HG03025 (cell line): Measurements from ENCODE around the gene ARNT2.

Source experiments
- ATAC-seq: cut with Tn5 transposase; IDR thresholded peaks from one replicate; pipeline ENCODE4 v1.9.1; 2021; ENCODE audit warnings: mild to moderate bottlenecking, moderate library complexity; ENCODE audit not compliant: unreplicated experiment, low FRiP score

The ARNT2 gene

DNA sequence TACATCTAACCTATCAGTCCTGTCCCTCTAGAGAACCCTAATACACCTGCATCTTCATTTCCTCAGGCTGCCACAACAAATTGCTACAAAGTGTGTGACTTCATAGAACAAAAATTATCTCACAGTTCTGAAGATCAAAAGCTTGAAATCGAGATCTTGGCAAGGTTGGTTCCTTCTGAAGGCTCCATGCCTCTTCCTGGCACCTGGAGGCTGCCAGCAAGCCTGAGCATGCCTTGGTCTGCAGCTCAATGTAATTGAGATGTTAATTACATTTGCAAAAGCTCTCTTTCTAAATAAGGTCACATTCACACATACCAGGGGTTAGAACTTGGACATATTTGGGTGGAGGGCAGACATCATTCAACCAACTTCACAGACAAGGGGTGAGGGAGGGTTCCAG lies 204.5 kb downstream of the ARNT2 start:
- ATAC-seq = no peak

GRCh38 chr15:80609091-80609490 lies 204.9 kb downstream of the ARNT2 start:
- ATAC-seq = no peak

DNA sequence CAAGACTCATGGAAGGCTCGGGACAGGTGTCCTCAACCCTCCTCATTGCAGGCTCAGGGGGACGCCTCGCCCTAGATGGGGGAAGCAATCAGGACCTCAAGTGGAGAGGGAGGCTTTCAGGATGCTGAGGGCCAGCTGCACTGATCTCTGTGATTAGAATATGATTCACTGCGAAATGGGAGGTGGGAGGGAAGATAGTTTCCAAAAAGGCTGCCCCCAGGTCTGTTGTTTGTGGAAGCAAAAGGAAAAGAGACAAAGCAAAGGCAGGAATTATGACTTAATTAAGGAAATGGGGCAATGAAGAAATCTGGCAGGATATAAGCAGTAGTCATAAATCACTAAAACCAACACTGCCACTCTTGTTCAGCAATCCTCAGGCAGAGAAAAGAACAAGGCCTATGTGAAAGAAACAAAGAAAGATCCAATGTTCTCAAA lies 205.3 kb downstream of the ARNT2 start:
- no peak for ATAC-seq

DNA sequence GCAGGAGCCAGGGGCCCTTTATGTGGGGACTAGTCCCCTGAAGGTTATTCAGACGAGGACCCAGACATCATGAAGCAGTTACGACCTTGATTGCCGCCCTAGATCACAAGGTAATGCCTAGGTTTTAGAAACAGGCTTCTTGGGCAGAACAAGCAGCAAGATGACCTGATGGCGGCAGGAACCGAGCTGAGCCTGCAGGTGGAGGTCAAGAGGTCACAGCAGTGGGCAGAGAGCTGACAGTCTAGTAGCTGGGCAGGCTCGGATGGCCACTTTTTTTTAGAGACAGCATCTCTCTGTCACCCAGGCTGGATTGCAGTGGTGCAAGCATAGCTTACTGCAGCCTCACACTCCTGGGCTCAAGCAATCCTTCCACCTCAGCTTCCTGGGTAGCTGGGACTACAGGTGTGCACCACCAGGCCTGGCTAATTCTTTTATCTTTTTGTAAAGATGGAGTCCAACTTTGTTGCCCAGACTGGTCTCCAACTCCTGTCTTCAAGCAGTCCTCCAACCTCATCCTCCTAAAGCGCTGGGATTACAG lies 207.4 kb downstream of the ARNT2 start:
- no peak for ATAC-seq

DNA sequence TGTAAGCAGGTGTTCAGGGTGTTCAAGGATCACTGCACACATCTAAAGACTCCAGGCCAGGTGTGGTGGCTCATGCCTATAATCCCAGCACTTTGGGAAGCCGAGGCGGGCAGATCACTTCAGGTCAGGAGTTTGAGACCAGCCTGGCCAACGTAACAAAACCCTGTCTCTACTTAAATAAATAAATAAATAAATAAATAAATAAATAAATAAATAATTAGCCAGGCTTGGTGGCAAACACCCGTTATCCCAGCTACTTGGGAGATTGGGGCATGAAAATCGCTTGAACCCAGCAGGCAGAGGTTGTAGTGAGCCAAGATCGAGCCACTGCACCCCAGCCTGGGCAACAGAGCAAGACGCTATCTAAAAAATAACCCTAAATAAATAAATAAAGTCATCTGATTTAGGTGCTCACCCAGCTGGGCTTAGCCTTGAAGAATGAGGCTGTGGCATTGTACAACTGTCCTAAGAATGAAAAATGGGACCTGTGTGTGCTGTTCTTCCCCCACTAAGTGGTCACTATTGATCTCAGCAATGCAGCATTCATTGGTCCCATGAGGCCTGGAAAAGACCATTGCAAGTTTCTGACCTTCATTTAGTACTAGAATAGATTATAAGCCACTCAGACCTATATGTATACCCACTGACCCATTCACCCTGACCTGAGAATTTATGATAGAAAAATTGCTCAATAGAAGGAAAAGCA lies 208.1 kb downstream of the ARNT2 start:
- ATAC-seq = no peak

GRCh38 chr15:80613762-80614365 lies 209.7 kb downstream of the ARNT2 start:
- no peak for ATAC-seq

DNA sequence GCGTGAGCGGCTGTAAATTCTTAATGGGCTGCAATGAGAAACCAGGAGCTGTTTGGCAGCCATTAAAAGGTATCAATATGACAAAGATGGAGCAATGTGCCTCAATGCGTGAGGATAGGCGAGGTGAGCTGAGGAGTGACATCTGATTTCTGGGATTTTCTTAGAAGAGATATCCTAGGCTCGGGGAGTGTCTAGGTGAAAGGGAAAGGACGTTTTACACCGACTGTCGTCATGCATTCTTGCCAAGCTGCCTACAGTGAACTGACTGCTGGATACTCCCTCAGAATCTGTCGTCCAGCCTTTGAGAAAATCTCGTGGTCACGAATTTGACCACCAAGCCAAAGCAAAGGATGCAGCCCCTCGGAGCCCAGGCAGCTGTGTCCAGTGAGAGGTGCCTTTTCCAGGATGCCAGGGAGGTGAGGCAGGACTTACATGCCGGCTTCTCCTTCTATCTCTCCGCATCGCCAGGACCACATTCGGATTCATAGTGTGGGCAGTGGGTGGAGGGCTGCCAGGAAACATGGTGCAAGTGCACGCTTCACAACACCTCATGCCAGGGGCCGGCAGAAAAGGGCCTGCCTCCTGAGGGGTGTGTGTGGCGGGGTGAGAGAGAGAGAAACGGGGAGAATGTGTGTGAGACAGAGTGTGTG lies 210.7 kb downstream of the ARNT2 start:
- ATAC-seq = no peak

DNA sequence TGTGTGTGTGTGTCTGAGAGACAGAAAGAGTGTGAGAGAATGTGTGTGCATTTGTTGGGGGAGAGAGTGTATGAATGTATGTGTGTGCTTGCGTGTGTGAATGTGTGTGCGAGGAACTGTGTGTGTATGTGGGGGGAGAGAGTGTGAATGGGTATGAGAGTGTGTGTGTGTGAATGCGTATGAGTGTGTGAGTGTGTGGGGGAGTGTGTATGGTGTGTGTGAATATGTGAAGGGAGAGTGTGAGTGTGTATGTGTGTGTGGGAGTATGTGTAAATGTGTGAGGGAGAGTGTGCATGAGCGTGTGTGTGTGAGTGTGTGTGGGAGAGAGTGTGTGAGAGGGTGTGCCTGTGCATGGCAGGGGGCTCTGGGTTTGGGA lies 211.2 kb downstream of the ARNT2 start:
- ATAC-seq = no peak

- ATAC-seq = no peak
Measured at GRCh38 chr15:80615783-80616391, 211.7 kb downstream of the ARNT2 start.

- no peak for ATAC-seq
Measured at GRCh38 chr15:80618685-80619400, 214.7 kb downstream of the ARNT2 start.

GRCh38 chr15:80619680-80620079 lies 215.5 kb downstream of the ARNT2 start:
- no peak for ATAC-seq

DNA sequence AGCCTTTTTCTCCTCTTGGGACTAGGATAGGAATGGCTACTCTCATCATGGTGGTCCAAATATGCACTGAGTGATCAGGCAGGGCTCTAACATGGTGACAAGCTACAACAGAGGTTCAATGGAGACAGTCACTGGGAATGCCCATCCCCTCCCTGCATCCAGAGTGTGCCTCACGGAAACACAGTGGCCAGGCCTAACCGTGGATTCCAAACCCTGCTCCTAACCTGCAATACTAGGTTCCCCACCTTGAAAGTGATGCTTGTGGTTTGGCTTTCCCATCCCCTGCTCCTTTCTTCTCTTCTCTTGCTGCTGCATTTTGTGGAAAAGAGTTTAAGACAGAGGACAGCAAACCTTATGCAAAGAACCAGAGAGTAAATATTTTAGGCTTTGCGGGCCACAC lies 216.0 kb downstream of the ARNT2 start:
- ATAC-seq = no peak

- ATAC-seq = no peak
Measured at GRCh38 chr15:80620931-80621330, 216.7 kb downstream of the ARNT2 start.

DNA sequence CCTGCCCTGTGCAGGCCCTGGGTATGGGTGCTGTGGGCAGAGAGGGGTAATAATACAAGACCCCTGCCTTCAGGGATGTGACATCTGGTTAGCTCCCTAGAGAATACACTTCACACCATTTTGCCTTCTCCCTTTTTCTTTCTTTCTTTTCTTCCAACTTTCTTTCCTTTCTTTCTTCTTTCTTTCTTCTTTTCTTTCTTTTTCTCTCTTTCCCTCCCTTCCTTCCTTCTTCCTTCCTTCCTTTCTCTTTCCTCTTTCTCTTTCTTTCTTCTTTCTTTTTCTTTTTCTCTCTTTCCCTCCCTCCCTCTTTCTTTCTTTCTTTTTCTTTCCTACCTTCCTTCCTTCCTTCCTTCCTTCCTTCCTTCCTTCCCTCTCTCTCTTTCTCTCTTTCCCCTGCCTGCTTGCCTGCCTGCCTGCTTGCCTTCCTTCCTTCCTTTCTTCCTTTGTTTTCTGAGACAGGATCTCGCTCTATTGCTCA lies 222.5 kb downstream of the ARNT2 start:
- no peak for ATAC-seq

GRCh38 chr15:80629355-80629754 lies 225.2 kb downstream of the ARNT2 start:
- ATAC-seq = no peak

DNA sequence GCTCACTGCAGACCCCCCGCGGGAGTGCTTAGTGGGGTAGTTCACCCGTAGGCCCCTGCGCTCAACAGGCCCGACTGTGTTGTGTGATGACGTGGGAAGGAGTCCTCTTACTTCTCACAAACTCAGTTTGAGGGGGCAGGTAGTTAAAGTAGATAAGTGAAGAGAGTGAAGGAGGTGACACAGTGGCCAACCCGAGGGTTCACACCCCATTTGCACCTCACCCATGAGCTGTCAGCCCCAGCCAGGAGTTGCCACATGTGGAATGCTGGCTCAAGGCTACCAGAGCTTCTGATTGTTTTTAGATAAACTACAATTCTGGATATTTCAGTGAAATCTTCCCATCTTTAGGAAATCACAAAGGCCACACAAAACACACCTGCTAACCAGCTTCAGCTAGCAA lies 226.8 kb downstream of the ARNT2 start:
- ATAC-seq = no peak

DNA sequence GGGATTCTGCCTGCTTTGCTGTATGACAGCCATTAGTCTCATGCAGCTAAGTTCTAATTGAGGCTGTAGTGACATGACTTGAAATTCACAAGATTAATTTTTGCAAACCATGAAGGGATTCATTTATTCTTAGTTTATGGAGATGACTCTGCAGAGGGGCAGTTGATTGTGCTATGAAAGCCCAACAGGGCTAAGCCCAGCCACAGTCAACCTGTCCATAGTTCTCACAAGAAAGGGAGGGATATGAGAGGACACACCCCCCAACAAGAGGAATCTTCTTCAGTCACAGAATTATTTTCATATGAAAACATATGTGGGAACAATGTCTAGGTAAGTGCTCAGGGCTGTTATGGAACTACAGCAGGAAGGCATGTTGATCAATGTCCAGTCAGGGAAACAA lies 229.0 kb downstream of the ARNT2 start:
- no peak for ATAC-seq

- ATAC-seq = no peak
Measured at GRCh38 chr15:80635953-80636352, 231.8 kb downstream of the ARNT2 start.

- ATAC-seq = no peak
Measured at GRCh38 chr15:80636675-80637074, 232.5 kb downstream of the ARNT2 start.

DNA sequence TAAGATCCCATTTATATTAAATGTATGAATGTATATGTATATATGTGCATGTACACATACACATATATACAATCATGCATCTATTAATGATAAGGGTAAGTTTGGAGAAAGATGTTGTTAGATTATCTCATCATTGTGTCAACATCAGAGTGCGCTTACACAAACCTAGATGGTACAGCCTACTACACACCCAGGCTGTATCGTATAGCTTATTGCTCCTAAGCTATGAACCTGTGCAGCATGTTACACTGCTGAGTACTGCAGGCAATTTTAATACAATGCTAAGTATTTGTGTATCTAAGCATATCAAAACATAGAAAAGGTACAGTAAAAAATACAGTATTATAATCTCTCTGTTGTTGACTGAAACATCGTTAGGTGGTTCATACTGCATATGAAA lies 233.6 kb downstream of the ARNT2 start:
- no peak for ATAC-seq
